GM13976 (cell line): Measurements from ENCODE around the gene PTGDS.

Experiments used
- DNase-seq: peaks from one replicate; pipeline ENCODE4 v3.0.0; 2012; ENCODE audit warnings: low spot score
- in situ Hi-C: fragments of 300-500 bp; cut with MboI; formaldehyde crosslinking; loops from one replicate; pipeline ENCODE4 v1.12.0; 2022; ENCODE audit warnings: low sequenced_read_pairs, mixed read lengths, inconsistent platforms; ENCODE audit not compliant: unreplicated experiment
- TF ChIP-seq, protein P1 (sequence below): IDR thresholded peaks from 2 replicates; pipeline ENCODE4 v1.5.1; 2012; ENCODE audit warnings: borderline replicate concordance, mild to moderate bottlenecking; ENCODE audit not compliant: insufficient read depth; ENCODE audit errors: extremely low read depth, missing control alignments, control extremely low read depth

The PTGDS gene

DNA sequence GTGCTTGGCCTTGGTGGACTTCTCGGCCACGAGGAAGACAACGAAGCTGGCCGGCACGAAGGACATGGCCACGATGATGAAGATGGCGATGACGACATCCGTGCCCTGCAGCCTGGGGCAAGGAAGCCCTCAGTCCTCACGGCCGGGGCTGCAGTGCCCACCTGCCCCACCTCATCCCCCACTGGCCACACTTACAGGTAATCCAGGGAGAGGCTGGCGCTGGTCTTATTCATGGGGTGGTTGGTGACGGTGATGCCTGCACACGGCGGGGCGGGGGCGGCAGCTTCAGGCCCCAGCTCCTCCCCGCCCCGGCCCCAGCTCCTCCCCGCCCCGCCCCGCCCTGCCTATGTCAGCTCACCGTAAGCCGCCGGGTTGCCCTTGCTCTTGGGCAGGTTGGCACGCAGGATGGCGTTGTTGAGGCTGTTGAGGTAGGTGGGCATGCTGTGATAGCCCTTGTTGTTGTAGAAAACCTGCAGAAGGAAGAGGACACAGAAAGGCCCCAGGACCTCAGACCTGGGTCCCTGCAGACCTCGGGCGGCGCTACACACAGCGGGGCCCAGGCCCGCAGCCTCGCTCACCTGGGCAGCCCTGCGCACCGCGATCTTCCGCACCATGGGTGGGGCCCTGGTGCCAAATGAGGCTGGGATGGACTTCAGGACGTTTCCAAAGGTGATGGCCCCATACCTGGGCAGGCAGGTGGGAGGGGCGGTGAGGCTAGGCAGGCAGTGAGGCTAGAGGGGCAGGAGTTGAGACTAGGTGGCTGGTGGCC, 34.8 kb downstream of the PTGDS start:
- DNase-seq: no peak
- TF ChIP-seq, protein P1, sequence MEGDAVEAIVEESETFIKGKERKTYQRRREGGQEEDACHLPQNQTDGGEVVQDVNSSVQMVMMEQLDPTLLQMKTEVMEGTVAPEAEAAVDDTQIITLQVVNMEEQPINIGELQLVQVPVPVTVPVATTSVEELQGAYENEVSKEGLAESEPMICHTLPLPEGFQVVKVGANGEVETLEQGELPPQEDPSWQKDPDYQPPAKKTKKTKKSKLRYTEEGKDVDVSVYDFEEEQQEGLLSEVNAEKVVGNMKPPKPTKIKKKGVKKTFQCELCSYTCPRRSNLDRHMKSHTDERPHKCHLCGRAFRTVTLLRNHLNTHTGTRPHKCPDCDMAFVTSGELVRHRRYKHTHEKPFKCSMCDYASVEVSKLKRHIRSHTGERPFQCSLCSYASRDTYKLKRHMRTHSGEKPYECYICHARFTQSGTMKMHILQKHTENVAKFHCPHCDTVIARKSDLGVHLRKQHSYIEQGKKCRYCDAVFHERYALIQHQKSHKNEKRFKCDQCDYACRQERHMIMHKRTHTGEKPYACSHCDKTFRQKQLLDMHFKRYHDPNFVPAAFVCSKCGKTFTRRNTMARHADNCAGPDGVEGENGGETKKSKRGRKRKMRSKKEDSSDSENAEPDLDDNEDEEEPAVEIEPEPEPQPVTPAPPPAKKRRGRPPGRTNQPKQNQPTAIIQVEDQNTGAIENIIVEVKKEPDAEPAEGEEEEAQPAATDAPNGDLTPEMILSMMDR: no peak
- in situ Hi-C loops: no loop called here

DNA sequence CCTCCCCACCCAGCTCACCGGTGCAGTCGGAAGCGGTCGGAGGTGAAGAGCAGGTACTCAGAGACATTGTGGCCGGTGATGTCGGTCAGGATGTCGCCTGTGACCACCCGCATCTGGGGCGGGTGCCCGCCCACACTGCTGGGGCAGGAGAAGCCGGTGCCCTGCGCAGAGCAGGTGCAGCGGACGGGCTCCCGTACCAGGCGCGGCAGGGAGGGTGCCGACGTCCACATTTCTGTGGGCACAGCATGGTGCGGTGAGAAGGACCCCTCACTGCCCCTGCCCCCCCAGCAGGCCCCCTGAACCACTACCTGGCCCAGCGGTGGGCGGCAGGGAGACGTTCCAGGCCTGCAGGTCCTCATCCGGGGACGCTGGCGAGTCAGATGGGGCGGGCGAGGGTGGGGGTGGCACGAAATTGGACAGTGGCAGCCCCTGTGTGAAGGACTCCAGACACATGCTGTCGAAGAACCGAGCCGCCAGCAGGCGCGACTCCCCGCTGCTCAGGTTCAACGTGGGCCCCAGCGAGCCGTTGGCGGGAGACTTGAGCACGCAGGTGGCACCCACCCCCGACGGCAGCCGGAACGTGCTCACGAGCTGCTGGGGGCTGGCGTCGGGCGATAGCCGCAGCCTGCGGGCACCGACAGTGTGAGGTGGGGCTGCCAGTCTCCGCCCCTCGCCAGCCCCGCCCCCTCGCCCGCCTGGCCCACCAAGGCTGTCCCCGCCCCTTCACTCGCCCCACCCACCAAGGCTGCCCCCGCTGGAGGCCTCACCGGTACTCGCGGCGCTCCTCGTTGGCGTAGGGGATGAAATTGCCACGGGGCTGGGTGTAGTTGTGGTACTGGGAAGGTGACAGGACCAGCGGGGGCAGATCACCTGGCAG, 35.6 kb downstream of the PTGDS start:
- DNase-seq: no peak
- in situ Hi-C loops: no loop called here

DNA sequence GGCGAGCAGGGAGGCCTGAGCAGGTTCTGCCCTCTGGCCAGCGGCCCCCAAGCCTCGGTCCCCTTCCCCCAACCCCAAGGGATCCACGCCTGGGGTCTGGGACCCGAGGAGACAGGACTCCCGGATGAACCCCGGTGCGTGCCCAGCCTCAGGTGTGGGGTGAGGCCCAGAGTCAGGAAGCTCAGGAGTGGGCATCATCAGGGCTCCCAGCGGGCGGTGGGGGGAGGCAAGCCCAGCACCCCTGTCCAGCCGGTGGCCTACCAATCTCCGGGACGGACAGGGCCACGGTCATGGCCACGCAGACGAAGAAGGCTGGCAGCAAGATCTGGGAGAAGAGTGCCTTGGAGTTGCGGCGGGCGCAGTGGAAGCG, 36.3 kb downstream of the PTGDS start:
- TF ChIP-seq, protein P1: no peak
- DNase-seq: no peak
- in situ Hi-C loops: no loop called here

More for the DNA sequence above, 35.6 kb downstream of the PTGDS start:
- TF ChIP-seq, protein P1: no peak

DNA sequence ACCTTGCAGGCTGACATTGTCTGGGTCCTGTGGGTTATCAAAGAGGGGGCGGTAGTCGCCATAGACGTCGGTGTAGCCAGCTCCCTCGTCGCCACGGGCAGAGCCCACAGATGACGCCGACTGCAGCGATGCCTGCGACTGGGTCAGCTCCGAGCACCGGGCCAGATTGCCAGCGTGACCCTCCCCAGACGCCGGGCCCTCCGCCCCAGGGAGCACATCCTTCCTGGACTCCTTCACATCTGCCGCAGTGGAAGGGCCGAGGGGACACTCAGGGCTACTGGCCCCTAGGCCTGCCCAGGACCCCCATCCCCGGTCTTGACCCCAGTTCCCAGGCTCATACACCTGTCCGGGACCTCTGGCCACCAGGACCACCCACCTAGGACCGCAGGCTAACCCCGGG, 36.9 kb downstream of the PTGDS start:
- in situ Hi-C loops: no loop called here
- no peak for DNase-seq
- TF ChIP-seq, protein P1: no peak

DNA sequence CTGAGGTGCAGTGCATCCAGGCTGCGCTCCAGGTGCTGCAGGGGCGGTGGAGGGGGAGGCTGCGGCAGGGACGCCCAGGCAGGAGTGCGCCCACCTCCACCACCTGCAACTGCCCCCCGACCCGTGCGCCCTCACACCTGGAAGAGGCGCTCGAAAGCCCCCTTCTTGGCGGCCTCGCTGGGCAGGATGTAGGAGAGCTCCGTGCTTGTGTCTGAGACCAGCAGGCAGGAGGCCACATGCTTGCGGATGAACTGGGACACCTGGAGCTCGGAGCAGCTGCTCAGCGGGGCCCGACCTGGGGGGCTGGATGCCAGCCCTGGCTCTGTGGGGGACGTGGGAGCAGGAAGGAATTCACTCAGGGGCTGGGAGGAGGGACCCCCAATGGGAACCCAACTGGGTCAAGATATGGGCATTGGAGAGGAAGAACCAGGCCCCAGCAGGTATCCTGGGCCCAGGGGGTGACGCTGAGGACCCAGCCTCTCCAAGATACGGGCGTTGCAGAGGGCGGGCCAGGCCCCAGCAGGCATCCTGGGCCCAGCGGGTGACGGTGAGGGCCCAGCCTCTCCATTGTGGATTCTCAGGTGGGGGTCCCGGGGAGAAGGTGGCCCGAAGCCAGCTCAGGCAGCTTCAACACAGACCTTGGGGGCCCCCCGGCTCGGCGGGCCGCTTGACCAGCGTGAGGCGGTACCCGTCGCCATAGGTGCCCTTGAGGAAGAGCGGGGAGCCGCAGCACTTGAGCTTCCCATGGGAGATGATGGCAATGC, 37.7 kb downstream of the PTGDS start:
- TF ChIP-seq, protein P1: no peak
- in situ Hi-C loops: no loop called here
- no peak for DNase-seq

DNA sequence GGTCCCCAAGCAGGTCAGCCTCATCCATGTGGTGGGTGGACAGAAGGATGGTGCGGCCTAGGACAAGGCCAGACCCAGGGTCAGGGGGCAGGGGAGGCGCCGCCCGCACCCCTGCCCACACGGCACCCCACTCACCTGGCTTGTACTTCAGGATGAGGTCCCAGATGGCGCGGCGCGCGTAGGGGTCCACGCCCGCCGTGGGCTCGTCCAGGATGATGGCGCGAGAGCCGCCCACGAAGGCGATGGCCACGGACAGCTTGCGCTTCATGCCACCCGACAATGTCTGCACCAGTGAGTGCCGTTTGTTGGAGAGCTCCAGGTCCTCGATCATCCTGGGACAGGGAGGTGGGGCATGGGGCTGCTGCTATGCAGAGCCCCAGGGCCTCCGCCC, 38.2 kb downstream of the PTGDS start:
- DNase-seq: no peak
- in situ Hi-C loops: no loop called here
- TF ChIP-seq, protein P1: no peak
